ENCODE measurements around the gene EED.

Gene EED

GRCh38 chr11:86198139-86198538, 46.4 kb upstream of the EED start:
- no peak for ATAC-seq
- TF ChIP-seq ZNF8 (CRISPR knock-in tag; IDR thresholded peaks at IDR 0.05) (no peak), TOX (CRISPR knock-in tag; IDR thresholded peaks at IDR 0.05; ENCODE audit: borderline replicate concordance) (no peak), CREB5 (CRISPR knock-in tag; IDR thresholded peaks at IDR 0.05; ENCODE audit: low read depth) (no peak), CSDC2 (CRISPR knock-in tag; IDR thresholded peaks at IDR 0.05) (no peak), ZNF565 (CRISPR knock-in tag; conservative IDR thresholded peaks at IDR 0.05; ENCODE audit: low read depth) (no peak), ESRRG (CRISPR knock-in tag; IDR thresholded peaks at IDR 0.05) (no peak), ARNTL (CRISPR knock-in tag; IDR thresholded peaks at IDR 0.05; ENCODE audit: borderline replicate concordance, low read depth) (no peak), OSR1 (CRISPR knock-in tag; IDR thresholded peaks at IDR 0.05) (no peak), ISL1 (CRISPR knock-in tag; IDR thresholded peaks at IDR 0.05) (no peak), PPARA (CRISPR knock-in tag; IDR thresholded peaks at IDR 0.05; ENCODE audit: borderline replicate concordance) (no peak), ZNF70 (CRISPR knock-in tag; IDR thresholded peaks at IDR 0.05) (no peak), ZC3H10 (CRISPR knock-in tag; IDR thresholded peaks at IDR 0.05) (no peak), ZFP3 (CRISPR knock-in tag; IDR thresholded peaks at IDR 0.05) (no peak), TCF4 (CRISPR knock-in tag; IDR thresholded peaks at IDR 0.05; ENCODE audit: borderline replicate concordance) (no peak), RARB (CRISPR knock-in tag; IDR thresholded peaks at IDR 0.05) (no peak), TSHZ2 (CRISPR knock-in tag; IDR thresholded peaks at IDR 0.05) (no peak), GLIS3 (CRISPR knock-in tag; IDR thresholded peaks at IDR 0.05) (no peak)
- TF ChIP-seq, protein P1, sequence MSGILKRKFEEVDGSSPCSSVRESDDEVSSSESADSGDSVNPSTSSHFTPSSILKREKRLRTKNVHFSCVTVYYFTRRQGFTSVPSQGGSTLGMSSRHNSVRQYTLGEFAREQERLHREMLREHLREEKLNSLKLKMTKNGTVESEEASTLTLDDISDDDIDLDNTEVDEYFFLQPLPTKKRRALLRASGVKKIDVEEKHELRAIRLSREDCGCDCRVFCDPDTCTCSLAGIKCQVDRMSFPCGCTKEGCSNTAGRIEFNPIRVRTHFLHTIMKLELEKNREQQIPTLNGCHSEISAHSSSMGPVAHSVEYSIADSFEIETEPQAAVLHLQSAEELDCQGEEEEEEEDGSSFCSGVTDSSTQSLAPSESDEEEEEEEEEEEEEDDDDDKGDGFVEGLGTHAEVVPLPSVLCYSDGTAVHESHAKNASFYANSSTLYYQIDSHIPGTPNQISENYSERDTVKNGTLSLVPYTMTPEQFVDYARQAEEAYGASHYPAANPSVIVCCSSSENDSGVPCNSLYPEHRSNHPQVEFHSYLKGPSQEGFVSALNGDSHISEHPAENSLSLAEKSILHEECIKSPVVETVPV (CRISPR knock-in tag; IDR thresholded peaks at IDR 0.05) = no peak
- TF ChIP-seq, protein P2, sequence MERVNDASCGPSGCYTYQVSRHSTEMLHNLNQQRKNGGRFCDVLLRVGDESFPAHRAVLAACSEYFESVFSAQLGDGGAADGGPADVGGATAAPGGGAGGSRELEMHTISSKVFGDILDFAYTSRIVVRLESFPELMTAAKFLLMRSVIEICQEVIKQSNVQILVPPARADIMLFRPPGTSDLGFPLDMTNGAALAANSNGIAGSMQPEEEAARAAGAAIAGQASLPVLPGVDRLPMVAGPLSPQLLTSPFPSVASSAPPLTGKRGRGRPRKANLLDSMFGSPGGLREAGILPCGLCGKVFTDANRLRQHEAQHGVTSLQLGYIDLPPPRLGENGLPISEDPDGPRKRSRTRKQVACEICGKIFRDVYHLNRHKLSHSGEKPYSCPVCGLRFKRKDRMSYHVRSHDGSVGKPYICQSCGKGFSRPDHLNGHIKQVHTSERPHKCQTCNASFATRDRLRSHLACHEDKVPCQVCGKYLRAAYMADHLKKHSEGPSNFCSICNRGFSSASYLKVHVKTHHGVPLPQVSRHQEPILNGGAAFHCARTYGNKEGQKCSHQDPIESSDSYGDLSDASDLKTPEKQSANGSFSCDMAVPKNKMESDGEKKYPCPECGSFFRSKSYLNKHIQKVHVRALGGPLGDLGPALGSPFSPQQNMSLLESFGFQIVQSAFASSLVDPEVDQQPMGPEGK (CRISPR knock-in tag; IDR thresholded peaks at IDR 0.05; ENCODE audit: borderline replicate concordance) = no peak

DNA sequence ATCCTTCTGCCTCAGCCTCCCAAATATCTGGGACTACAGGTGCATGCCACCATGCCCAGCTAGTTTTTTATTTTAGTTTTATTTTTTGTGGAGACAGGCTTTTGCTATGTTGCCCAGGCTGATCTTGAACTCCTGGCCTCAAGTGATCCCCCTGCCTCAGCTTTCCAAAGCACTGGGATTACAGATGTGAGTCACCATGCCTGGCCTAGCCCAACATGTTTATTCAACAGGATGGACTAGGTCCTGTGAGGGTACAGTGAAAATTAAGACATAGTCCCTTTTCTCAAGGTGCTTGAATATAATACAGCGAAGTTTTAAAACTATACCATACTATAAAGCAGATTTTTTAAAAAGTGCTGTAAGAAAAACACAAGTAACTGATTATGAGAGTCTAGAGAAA, 45.2 kb upstream of the EED start:
- ATAC-seq = no peak
- TF ChIP-seq OSR1 (CRISPR knock-in tag; IDR thresholded peaks at IDR 0.05) (no peak), SNAI2 (CRISPR knock-in tag; IDR thresholded peaks at IDR 0.05) (no peak)

GRCh38 chr11:86201371-86201884, 43.1 kb upstream of the EED start:
- TF ChIP-seq GLIS3 (CRISPR knock-in tag; IDR thresholded peaks at IDR 0.05) (no peak), CSDC2 (CRISPR knock-in tag; IDR thresholded peaks at IDR 0.05) (no peak), TOX (CRISPR knock-in tag; IDR thresholded peaks at IDR 0.05; ENCODE audit: borderline replicate concordance) (no peak), ZNF70 (CRISPR knock-in tag; IDR thresholded peaks at IDR 0.05) (no peak), ISL1 (CRISPR knock-in tag; IDR thresholded peaks at IDR 0.05) (no peak), ZC3H10 (CRISPR knock-in tag; IDR thresholded peaks at IDR 0.05) (no peak), ESRRG (CRISPR knock-in tag; IDR thresholded peaks at IDR 0.05) (no peak), SNAI2 (CRISPR knock-in tag; IDR thresholded peaks at IDR 0.05) (no peak), ZFP3 (CRISPR knock-in tag; IDR thresholded peaks at IDR 0.05) (no peak), BACH2 (CRISPR knock-in tag; IDR thresholded peaks at IDR 0.05; ENCODE audit: borderline replicate concordance) (no peak), TSHZ2 (CRISPR knock-in tag; IDR thresholded peaks at IDR 0.05) (no peak), ARNTL (CRISPR knock-in tag; IDR thresholded peaks at IDR 0.05; ENCODE audit: borderline replicate concordance, low read depth) (no peak)
- no peak for ATAC-seq
